Left ventricle myocardium superior (tissue), 1 donor: ENCODE data around the gene KISS1R. TPM values are rescaled to one million over a fixed set of nuclear protein-coding genes. Genes with fewer than 3 reads are reported as not detected.
A peak's percentile ranks its signal among the peaks of the same experiment; 100 is the strongest.

Experiments
- ATAC-seq: fragments of 200-7000 bp; cut with Tn5 transposase; one replicate; pipeline ENCODE4 v1.9.1; 2020; ENCODE audit warnings: mild to moderate bottlenecking, moderate library complexity
- DNase-seq: peaks from one replicate; pipeline ENCODE4 v3.0.0-alpha.2; 2020
- intact Hi-C: fragments of 100-400 bp; cut with micrococcal nuclease; formaldehyde crosslinking; loops from one replicate; pipeline ENCODE4 v1.11.0; 2022
- total RNA-seq: library from RNA; stranded (reverse); fragmentation: NEBNext Ultra II Directional; extraction: Animal tissue kit (Norgen Biotek cat#: 25700); gene quantifications from one replicate; pipeline ENCODE4 v1.2.1, GENCODE V29; 2021
- donor health status: DM: no; HTN: yes; CAD: no; lungs with severe emphysema.

Gene KISS1R
- total RNA-seq, 1 donor from 2014 or later: not detected

DNA sequence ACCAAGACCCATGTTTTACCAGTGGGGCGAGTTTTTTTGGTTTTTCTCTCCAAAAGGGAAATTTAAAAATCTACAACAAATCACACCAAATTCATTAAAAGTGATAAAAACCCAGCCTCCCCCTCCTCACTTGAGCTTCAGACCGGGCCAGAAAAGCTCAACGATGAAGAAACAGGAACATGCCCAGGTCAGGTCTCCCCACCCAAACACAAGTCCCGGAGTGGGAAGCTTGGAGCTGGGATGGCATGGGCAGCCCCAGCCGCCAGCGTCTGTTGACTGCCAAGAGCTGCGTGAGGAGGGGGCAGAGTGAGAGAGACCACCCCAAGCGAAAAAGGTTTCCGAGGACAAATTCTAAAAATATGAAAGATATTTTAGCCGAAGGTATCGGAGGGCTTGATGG, 20.1 kb upstream of the KISS1R start:
- DNase-seq (no peak), ATAC-seq (no peak)
- intact Hi-C loops: no loop called here

DNA sequence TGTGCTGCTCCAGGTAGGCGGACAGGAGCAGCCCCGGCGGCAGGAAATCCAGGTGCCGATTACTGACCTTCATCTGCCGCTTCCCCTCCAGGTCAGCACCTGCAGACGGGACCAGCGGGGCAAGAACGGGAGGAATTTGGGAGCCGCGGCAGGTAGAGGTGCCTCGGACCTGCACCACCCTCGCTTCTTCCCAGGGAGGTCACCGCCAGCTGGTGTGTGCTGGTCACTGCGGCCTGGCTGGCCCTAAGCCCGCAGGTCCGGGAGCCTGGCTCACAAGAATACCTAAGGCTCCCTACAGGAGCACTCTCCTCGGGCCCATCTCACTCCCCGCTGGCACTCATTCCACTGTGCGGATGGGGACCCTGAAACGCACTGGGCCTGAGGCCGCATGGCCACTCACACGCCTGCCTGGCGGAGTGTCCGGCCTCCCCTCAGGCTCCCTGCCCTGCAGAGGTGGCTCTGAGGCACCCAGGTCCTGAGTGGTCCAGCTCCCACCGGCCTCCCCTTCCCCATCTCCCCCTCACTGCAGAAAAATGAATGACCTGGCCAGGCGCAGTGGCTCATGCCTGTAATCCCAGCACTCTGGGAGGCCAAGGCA, 19.6 kb upstream of the KISS1R start:
- ATAC-seq: no peak
- intact Hi-C loops: no loop called here
- DNase-seq: no peak

GRCh38 chr19:898663-899062, 18.5 kb upstream of the KISS1R start:
- intact Hi-C loops: no loop called here
- ATAC-seq (no peak), DNase-seq (no peak)

DNA sequence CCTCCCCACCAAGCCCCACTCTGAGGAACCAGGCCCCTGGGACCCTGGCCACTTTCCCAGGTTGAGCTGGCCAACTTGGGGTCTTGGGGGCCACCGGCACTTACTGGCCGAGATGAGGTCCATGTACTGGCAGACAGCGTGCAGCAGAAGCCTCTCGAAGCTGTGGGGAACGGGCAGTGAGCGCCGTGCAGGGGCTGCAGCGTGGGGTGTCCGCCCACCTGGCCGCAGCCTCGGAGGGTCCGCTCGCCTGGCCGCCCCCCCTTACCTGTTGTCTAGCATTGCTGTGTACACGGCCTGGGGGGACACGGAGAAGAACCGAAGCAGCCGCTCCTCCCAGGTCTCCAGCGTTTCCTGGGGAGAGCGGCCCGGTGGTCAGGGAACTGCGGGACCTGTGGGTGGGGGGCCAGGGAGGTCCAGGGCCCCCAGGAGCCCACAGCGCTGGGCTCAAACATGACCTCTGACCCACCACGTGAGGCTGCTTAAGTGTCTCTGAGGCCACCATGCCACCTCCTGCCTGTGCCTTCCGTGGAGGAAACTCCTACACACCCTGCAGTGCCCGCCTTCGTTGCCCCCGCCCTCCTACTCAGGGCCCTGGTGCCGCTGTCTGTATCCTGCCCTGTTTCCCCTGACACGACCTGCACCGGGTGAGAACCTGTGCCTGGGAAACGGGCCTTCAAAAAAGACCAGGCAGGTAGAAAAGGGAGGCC, 17.6 kb upstream of the KISS1R start:
- ATAC-seq: no peak

DNA sequence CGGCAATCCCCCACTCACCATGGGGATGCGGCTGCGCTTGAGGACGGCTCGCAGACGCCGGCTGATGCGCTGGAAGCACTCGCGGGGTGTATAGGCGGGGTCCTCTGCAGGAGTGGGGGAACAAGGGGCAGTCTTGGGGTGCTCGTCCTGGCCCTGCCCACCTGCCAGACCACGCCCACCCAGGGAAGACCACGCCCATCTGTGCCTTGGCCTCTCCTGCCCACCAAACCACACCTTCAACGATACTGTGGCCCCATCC, 17.2 kb upstream of the KISS1R start:
- DNase-seq: no peak
- ATAC-seq: no peak

More for the DNA sequence above, 17.6 kb upstream of the KISS1R start:
- intact Hi-C loops: no loop called here
- no peak for DNase-seq

GRCh38 chr19:900302-901111, 16.6 kb upstream of the KISS1R start:
- DNase-seq (no peak), ATAC-seq (peak; percentile 19)
- intact Hi-C loops: no loop called here

More for the DNA sequence above, 17.2 kb upstream of the KISS1R start:
- intact Hi-C loops: no loop called here

GRCh38 chr19:901216-902092, 15.7 kb upstream of the KISS1R start:
- DNase-seq: no peak
- intact Hi-C loops: no loop called here
- ATAC-seq: no peak

GRCh38 chr19:902093-902370, 15.1 kb upstream of the KISS1R start:
- no peak for DNase-seq
- no peak for ATAC-seq
- intact Hi-C loops: no loop called here

GRCh38 chr19:902446-903226, 14.5 kb upstream of the KISS1R start:
- no peak for ATAC-seq
- intact Hi-C loops: no loop called here
- no peak for DNase-seq

DNA sequence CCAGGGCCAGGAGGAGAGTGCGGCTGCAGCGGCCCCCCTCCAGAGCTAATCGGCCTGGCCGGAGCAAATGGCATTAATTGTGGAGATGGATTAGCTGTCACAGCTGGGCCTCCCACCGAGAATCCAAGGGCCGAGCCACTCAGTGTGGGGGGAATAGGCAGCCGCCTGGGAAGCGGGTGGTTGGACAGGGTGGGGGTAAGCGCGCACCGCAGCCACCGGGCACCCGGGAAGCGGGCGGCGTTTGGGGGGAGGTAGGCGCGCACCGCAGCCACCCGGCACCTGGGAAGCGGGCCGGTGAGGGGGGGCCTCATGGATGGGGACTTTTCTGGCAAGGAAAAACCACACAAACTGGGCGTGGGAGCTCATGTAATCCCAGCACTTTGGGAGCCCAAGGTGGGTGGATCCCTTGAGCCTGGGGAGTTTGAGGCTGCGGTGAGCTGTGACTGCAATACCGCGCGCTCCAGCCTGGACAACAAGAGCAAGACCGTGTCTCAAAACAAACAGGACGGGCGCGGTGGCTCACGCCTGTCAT, 13.8 kb upstream of the KISS1R start:
- intact Hi-C loops: no loop called here
- no peak for ATAC-seq
- DNase-seq: no peak

GRCh38 chr19:904545-904944, 12.6 kb upstream of the KISS1R start:
- intact Hi-C loops: no loop called here
- ATAC-seq: no peak
- DNase-seq: no peak

DNA sequence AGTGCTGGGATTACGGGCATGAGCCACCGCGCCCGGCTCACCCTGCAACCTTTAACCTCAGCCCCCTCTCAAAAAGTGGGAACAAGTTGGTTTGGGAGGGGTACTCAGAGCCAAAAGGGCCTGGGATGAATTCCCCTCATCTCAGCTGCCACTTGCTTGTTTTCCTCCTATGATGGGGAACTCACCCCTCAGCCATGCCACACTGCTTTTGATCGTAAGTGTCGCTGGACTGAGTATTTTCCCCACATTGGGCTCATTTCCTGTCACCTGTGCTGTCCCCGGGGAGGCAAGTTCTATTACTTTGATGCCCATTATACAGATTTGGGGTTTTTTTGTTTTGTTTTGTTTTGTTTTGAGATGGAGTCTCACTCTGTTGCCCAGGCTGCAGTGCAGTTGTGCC, 10.7 kb upstream of the KISS1R start:
- DNase-seq (no peak), ATAC-seq (no peak)
- intact Hi-C loops: no loop called here

DNA sequence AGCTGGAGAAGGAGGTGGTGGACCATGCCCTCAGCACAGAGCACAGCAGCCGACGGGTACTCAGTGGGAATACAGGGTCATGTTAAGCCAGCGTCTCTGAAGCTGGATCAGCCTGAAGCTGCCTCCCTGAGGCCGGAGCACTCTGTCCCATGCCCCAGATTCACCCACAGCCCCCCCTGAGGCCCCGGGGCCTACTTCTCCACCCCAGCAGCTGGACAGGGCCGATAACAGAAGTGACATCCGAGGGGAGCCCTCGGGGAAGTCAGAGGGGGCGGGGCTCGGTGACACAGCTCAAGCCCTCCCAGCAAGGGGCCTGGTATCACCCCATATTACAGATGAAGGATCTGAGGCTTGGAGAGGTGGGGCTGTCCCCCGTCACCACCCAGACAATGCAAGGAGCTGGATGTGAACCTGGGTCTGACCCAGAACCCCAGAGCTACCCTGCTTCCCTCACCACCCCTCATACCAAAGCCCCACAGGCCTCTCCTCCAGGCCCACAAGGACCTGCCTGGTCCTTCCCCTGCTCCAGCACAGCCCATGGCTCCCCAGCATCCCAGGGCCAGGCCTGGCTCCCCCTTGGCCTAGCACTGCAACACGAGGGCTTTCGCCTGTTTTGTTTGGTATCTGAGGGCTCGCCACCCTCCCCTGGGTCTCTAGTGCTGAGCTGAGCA, 9.8 kb upstream of the KISS1R start:
- intact Hi-C loops: no loop called here
- ATAC-seq (peak; percentile 18), DNase-seq (no peak)

- ATAC-seq (no peak), DNase-seq (no peak)
- intact Hi-C loops: no loop called here
Observed at GRCh38 chr19:911197-912033, 5.7 kb upstream of the KISS1R start.

- intact Hi-C loops: no loop called here
- ATAC-seq: no peak
Observed at GRCh38 chr19:912181-913079, 4.7 kb upstream of the KISS1R start.

DNA sequence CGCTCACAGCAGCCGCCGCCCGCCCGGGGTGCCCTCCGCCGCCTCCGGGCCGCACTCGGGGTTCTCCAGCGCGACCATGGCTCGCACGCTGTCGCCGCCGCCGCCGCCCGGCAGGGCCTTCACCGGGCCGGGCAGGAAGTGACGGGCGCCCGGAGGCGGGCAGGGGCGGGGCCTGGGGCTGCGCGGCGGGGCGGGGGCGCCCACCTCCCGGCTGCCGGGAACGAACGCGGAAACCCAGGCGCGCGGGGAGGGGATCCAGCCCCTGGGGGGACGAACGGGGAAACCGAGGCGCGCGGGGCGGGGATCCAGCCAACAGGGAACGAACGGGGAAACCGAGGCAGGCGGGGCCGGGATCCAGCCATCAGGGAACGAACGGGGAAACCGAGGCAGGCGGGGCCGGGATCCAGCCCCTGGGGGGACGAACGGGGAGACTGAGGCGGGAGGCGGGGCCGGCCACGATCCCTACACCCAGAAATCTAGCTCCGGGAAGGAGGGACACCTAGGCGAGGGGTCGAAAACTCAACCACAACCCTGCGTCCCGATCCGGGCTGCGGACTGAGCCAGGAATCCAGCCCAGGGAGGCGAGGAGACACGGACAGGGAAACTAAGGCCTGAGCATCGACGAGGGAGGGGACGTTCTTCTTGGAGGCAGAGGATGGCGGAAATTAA, 3.9 kb upstream of the KISS1R start, which contains the start of gene R3HDM4:
Gene R3HDM4 (minus strand): TSS at position 140 of the 669 bp plus-strand sequence. CDS start 62 bp downstream, at position 78.
- peak; percentile 95 for ATAC-seq
- intact Hi-C loops: no loop called here
- DNase-seq: peak; percentile 91

More at GRCh38 chr19:912181-913079, 4.7 kb upstream of the KISS1R start:
- no peak for DNase-seq
